HG03108 (cell line): ENCODE results near the gene NTPCR.
"Not testable (repeated sequence)": the region's sequence is repeated elsewhere in the genome, so short reads cannot be mapped to it uniquely, and the experiment has no call there.

Source experiments
- ATAC-seq: cut with Tn5 transposase; IDR thresholded peaks from one replicate; pipeline ENCODE4 v1.9.1; 2021; ENCODE audit warnings: moderate library complexity; ENCODE audit not compliant: unreplicated experiment

NTPCR gene

DNA sequence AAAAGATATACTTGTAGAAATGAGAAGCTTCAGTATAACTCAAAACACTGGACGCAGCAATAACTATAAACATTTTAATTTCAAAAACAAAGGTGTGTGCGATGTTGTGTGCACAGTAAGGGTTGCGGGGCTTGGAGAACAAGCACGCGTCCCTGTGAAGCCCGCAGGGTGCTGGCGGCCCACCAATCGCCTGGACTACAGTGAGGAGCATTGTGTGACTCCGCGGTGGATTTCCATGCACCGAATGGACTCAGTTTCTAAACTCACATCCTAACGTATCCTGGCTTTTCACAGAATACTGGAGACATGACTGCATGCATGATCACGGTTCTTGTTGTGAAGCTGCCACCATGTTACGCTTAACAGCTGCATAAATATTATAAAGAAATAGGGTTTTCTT, 33.0 kb downstream of the NTPCR start:
- no peak for ATAC-seq

DNA sequence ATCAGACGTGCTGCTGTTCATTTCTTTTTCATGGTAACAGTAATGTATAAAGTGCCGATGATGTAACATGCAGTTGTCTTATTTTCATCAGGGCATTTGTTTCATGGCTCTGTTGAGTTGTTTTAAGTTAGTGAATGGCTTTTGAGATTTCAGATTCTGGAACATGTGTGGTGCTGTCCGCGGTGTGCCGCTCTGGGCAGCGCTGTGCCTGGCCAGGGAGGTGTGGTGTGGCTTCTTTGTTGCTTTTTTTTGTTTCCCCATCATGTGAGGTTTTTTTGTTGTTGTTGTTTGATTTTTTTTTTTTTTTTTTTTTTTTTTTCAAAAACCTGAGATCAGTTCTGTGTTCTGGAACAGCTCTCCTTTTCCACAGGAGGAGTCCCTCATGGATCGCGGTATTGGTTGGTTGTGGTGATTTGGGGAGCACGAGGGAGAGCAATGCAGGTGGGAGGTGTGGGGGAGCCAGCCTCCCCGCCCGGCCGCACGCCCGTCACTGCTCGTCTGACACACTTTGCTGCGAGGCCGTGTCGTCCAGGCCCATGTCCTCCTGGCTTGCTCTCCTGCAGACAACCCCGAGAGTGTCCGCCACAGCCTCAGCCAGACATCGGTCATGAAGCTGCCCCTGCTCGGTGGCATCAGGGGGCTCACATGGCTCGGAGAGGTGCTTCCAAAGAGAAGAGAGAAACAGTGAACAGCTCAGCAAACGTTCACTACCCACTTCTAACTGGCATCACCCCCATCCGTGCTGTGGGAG, 33.6 kb downstream of the NTPCR start:
- no peak for ATAC-seq

- no peak for ATAC-seq
Observed at GRCh38 chr1:232984577-232985425, 34.4 kb downstream of the NTPCR start.

- ATAC-seq = no peak
Observed at GRCh38 chr1:232985882-232986526, 35.6 kb downstream of the NTPCR start.

- ATAC-seq = no peak
Observed at GRCh38 chr1:232986527-232986922, 36.1 kb downstream of the NTPCR start.

DNA sequence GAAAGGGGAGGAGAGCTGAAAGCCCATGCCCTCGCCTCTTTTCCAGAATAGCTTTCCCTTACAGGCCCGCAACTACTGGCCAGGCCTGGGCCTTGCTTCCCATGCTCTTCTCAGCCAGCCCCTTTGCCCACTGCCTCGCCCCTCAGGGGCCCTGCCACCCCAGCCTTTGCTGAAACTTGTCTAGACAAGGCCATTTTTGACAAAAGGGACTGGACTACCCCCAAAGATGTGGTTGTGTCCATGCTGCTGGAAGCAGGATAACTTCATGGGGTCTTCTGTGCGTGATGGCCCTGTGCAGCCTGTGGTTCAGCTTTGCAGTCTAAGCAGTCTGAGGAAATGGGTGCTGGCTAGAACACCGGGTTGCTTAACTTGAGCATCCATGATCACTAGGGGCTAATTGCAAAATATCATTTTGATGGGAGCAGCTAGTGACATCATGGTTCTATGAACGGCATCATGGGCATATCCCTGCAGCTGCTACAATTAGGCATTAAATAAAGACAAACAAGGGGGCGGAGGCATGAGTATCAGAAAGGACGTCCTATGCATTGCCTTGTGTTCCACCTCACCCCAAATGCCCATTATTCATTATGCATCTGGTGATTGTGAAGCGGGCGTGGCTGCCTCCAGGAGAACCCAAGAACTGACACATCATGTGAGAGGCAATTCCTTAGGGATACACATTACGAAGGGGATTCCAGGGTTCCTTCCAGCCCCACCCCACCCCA, 36.8 kb downstream of the NTPCR start:
- no peak for ATAC-seq

- ATAC-seq = no peak
Observed at GRCh38 chr1:232987774-232988140, 37.3 kb downstream of the NTPCR start.

- no peak for ATAC-seq
Observed at GRCh38 chr1:232988572-232989040, 38.2 kb downstream of the NTPCR start.

DNA sequence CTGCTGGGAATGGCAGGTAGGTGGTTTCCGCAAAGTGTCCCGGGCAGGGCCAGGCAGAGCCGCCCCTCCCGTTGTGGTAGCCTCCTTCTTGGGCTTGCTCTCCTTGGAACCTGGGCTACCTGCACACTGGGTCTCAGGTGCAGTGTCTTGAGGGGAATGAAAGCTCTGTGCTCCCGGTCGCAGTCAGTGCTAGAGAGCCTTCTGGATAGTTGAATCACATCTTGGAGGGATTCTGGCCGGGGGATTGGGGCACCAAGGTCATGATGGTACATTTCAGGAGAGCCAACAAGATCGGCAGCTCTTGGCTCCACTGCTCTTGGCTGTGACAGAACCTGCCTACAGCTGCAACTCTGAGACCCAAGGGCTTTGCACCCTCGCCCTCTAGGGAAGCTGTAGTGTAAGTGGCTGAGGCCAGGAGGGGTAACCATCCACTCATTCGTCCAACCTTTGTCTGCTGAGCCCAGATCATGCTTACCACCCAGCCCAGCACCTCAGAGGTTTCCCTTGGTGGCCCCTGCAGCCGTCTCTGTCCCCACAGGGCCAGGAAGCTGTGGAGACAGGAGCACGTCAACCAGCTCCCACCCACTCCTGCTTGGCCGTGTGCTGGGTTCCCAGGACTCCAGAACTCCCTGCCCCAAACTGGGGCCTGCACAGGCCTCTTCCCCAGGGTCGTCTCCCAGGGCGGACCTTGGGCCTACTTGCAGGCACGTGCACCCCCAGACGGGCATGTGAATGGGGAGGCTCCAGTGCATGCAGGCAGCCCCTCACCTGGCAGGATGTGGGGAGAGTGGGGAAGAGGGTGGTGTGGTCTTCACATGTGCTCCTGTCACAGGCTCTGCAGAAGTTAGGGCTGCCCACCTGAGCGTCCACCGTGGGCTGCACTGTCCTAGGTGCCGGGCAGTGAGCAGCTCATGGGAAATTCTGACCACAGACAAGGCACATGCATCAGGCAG, 40.0 kb downstream of the NTPCR start:
- no peak for ATAC-seq

DNA sequence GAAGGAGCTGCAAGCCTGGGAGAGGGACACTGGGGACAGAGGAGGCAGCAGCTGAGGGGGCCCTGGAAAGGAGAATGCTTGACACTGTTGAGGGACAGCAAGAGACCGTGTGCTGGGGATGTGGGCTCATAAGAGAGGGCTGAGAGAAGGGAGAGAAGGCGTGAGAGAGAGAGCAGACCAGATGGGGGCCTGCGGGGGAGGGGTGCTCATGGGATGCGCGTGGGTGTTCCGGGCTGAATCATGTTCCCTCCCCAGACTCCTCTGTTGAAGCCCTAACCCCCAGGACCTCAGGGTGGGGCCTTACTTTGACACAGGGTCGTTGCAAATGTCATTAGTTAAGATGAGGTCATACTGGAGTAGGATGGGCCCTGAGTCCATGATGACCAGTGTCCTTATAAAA, 40.8 kb downstream of the NTPCR start:
- ATAC-seq = no peak

DNA sequence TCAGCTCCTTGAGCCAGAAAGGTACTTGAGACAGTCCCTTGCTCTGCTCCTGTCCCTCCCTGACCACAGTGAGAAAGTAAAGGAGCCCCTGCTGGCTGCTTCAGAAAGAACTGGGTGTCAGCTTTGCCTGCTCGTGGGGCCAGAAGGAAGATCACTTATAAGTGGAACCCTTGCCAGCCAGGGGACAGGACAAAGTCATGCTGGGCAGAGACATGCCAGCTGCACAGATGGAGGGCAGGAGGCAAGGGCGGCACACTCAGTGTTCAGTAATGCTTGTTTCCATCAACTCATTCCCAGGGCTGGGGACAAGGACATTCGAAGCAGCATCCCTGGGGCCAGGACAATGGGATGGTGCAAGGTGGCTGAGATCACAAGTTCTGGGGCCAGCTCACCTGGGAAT, 41.8 kb downstream of the NTPCR start:
- ATAC-seq = no peak

DNA sequence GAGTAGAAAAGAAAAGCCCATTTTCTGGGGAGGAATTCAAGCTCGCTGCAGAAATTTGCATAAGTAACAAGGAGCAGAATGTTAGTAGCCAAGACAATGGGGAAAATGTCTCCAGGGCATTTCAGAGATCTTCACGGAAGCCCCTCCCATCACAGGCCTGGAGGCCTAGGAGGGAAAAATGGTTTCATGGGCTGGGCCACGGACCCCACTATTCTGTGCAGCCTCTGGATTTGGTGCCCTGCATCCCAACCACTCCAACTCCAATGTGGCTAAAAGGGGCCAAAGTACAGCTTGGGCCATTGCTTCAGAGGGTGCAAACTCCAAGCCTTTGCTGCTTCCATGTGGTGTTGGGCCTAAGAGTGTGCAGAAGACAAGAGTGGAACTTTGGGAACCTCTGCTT, 43.1 kb downstream of the NTPCR start:
- ATAC-seq = no peak

- ATAC-seq = no peak
Observed at GRCh38 chr1:232995189-232995588, 44.8 kb downstream of the NTPCR start.

DNA sequence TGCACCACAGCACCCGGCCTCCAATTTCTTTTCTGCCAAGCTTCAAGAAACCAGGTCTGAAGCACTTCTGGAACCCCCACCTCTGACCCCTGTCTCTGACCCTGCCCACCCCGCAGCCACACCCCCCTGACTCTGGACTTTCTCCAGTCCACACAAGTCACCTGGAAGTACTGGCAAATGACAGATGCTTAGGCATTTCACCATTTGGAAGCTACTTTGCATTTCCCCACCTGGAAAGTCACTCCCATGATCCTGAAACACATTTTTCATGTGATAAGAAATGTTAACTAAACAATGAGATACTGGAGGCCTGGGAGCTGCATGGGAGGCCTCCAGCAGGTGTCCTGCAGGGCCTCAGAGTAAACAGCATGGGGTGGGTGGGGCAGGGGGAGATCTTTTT, 45.7 kb downstream of the NTPCR start:
- ATAC-seq = no peak

GRCh38 chr1:232998138-232998537, 47.7 kb downstream of the NTPCR start:
- no peak for ATAC-seq

- no peak for ATAC-seq
Observed at GRCh38 chr1:232998646-232999045, 48.2 kb downstream of the NTPCR start.

DNA sequence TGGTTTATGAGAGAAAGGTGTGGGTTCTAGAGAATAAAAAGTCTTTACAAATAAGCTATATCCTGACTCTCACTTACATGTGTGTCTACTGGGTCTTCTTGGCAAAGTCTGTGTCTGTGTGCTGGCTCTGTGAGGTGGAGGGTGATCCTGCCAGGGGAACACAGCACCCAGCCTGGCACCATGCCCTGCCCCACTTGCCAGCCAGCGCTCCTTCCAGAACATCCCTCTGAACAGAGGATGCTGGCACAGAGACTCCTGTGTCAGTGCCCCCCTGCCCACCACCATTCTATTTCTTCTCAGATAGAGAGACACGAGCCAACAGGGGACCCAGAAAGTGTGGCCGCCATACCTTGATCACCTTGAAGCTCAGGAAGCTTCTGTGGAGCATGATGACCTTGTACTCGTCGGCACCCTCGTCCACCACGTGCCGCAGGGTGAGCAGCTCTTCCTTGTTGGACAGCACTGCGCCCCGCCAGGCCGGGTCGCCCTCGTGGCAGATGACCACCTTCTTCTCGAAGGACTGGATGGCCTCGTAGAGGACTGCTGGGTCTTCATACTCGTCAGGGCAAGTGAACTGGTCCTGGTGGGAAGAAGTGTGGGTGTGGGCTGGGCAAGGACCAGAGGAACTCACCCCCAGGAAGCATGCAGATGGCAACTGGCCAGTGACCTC, 49.7 kb downstream of the NTPCR start:
- no peak for ATAC-seq

DNA sequence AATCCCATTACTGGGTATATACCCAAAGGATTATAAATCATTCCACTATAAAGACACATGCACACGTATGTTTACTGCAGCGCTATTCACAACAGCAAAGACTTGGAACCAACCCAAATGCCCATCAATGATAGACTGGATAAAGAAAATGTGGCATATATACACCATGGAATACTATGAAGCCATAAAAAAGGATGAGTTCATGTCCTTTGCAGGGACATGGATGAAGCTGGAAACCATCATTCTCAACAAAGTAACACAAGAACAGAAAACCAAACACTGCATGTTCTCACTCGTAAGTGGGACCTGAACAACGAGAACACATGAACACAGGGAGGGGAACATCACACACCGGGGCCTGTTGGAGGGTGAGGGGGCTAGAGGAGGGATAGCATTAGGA, 53.2 kb downstream of the NTPCR start:
- not testable (repeated sequence) for ATAC-seq

DNA sequence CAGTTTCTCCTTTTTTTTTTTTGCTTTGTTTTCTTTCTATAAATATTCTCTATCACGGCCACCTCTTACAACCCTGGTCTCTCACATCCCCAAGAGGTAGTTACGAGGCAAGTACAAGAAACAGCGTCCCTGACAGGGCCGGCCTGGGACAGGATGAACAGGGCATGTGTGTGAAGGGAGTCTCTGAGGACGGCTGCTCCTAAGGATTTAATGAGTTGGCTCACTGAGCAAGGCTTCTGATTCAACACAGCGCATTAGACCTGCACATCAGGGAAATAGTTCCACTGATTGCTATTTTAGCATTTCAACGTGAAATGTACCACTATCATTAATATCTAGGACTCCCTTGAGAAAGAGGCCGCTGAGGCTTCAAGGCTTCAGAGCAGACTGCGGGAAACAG, 54.0 kb downstream of the NTPCR start:
- no peak for ATAC-seq
